Measurements from ENCODE around the gene CAT. TPM values are rescaled to one million over a fixed set of nuclear protein-coding genes. Genes with fewer than 3 reads are reported as not detected.

The CAT gene
- total RNA-seq, 1 donor from 2014 or later = 12.9 TPM

DNA sequence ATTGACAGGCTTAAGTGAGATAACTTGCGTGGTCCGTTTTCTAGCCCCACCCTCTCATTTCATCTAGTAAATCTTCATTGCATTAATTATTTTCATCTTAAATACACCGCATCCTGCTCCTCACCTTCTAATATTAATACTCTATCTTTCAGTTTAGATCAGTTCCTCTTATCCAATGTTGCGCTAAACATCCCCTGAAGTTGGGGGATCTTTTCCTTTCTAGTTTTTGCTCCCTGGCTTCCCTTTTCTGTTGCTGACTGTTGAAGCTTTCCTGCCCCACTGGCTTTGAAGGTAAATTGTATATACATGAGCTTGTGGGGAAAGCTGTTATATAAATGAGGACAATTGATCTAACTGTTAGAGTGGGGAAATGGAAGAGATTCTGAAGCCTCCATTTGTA, 7.2 kb downstream of the CAT start:
- DNase-seq (ENCODE audit: low read depth) (no peak), FAIRE-seq (no peak)
- Histone ChIP-seq H3K4me3 (ENCODE audit: low read depth, low read length) (no peak overlapping the region), H3K27me3 (ENCODE audit: control insufficient read depth, insufficient read depth, low read length) (no peaks in the 10 kb centered on the region), H3K36me3 (ENCODE audit: control insufficient read depth, insufficient read depth, low read length) (peaks cover 2% of the 10 kb centered on the region)
- TF ChIP-seq, protein P1, sequence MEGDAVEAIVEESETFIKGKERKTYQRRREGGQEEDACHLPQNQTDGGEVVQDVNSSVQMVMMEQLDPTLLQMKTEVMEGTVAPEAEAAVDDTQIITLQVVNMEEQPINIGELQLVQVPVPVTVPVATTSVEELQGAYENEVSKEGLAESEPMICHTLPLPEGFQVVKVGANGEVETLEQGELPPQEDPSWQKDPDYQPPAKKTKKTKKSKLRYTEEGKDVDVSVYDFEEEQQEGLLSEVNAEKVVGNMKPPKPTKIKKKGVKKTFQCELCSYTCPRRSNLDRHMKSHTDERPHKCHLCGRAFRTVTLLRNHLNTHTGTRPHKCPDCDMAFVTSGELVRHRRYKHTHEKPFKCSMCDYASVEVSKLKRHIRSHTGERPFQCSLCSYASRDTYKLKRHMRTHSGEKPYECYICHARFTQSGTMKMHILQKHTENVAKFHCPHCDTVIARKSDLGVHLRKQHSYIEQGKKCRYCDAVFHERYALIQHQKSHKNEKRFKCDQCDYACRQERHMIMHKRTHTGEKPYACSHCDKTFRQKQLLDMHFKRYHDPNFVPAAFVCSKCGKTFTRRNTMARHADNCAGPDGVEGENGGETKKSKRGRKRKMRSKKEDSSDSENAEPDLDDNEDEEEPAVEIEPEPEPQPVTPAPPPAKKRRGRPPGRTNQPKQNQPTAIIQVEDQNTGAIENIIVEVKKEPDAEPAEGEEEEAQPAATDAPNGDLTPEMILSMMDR (IDR thresholded peaks at IDR 0.05; ENCODE audit: insufficient read depth, low read length, severe bottlenecking) = no peak

DNA sequence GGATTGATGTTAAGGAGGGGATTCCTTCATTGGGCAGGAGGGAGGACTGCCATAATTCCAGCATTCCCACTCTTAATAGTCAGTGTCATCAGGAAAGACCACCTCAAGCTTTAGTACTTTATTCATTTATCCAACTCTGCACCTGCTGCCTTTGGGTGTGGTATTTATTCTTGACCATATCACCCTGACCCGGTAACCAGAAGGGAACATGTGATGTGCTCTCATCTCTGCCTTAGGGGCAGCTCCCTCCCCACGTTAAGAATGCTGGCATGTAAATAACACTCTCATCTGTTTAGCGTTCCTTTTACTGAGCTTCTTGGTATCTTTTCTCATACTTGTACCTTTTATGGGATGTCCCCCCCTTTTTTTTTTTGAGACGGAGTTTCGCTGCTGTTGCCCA, 7.7 kb downstream of the CAT start:
- DNase-seq (ENCODE audit: low read depth) (no peak), FAIRE-seq (no peak)
- H3K27me3 ChIP-seq (ENCODE audit: control insufficient read depth, insufficient read depth, low read length) = no peaks in the 10 kb centered on the region
- TF ChIP-seq, protein P1 (IDR thresholded peaks at IDR 0.05; ENCODE audit: insufficient read depth, low read length, severe bottlenecking) = no peak
- peaks cover 2% of the 10 kb centered on the region for H3K36me3 ChIP-seq (ENCODE audit: control insufficient read depth, insufficient read depth, low read length)
- H3K4me3 ChIP-seq (ENCODE audit: low read depth, low read length) = no peak overlapping the region

DNA sequence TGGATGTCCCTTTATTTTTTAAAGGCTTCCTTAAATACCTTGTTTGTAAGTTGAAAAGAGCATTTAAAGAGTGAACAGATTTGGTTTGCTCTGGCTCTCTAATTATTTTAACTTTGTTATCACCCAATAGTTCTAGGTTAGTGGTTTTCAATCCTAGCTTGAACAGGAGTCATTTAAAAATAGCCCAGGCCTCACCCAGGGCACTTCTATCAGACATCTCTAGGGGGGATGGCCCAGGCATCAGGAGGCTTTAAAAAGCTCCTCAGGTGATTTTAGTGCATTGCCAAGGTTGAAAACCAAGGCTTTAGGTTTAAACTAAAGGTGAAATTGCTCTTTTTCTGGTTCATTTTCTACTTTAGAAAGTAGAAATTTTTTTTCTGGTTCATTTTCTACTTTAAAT, 8.3 kb downstream of the CAT start:
- no peak for DNase-seq (ENCODE audit: low read depth)
- Histone ChIP-seq H3K36me3 (ENCODE audit: control insufficient read depth, insufficient read depth, low read length) (peaks cover 3% of the 10 kb centered on the region), H3K4me3 (ENCODE audit: low read depth, low read length) (no peak overlapping the region), H3K27me3 (ENCODE audit: control insufficient read depth, insufficient read depth, low read length) (no peaks in the 10 kb centered on the region)
- no peak for FAIRE-seq
- TF ChIP-seq, protein P1 (IDR thresholded peaks at IDR 0.05; ENCODE audit: insufficient read depth, low read length, severe bottlenecking) = no peak

DNA sequence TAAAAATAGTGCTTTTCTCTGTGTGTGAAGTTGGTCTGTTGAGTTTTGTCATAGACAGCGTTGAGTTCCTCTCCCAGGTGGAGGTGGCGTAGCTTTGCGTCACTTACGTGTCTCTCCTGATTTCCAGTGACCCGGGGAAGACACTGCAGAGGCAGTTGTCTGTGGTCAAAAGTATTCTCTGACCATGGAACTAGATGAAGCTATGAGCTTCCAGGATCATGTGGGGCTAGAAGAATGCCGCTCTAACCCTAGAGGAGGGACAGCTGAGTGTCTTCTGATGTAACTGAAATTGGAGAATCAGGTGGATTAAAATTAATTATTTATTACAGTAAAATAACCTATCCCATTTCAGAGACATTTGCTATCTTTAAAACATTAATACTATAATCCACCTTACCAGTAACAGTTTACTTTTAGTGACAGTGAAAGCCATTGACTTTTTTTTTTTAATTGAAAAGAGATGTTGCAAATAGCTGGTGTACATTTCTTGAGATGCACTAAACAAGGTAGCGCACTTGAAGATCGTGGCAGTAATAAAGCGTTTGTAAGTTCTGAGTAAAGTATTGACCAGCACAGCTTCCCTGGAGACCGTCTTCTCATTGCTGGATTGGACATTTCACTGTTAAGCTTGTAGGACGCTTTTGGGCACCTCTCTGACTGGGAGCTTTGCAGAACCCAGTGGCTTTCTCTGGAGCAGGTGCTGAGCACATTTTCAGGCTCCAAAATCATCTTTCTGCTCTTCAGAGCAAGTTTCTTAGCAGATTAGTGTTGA, 9.7 kb downstream of the CAT start:
- no peaks in the 10 kb centered on the region for H3K27me3 ChIP-seq (ENCODE audit: control insufficient read depth, insufficient read depth, low read length)
- H3K4me3 ChIP-seq (ENCODE audit: low read depth, low read length) = no peak overlapping the region
- no peak for DNase-seq (ENCODE audit: low read depth)
- peaks cover 5% of the 10 kb centered on the region for H3K36me3 ChIP-seq (ENCODE audit: control insufficient read depth, insufficient read depth, low read length)
- no peak for FAIRE-seq
- TF ChIP-seq, protein P1 (IDR thresholded peaks at IDR 0.05; ENCODE audit: insufficient read depth, low read length, severe bottlenecking) = no peak

DNA sequence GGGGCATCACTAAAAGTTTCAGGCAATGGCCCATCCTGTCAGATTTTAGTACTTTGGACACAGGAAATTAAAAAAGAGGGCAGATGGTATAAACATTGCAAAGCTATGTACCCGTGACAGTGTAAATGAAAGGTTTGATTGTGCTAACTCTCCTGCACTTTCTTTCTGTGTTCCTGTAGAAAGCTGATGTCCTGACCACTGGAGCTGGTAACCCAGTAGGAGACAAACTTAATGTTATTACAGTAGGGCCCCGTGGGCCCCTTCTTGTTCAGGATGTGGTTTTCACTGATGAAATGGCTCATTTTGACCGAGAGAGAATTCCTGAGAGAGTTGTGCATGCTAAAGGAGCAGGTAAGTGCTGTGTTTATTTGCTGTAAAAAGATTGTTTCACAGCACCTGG, 10.3 kb downstream of the CAT start:
- FAIRE-seq = no peak
- DNase-seq (ENCODE audit: low read depth) = no peak
- no peak overlapping the region for H3K4me3 ChIP-seq (ENCODE audit: low read depth, low read length)
- H3K27me3 ChIP-seq (ENCODE audit: control insufficient read depth, insufficient read depth, low read length) = no peaks in the 10 kb centered on the region
- peaks cover 8% of the 10 kb centered on the region for H3K36me3 ChIP-seq (ENCODE audit: control insufficient read depth, insufficient read depth, low read length)
- TF ChIP-seq, protein P1 (IDR thresholded peaks at IDR 0.05; ENCODE audit: insufficient read depth, low read length, severe bottlenecking) = no peak

DNA sequence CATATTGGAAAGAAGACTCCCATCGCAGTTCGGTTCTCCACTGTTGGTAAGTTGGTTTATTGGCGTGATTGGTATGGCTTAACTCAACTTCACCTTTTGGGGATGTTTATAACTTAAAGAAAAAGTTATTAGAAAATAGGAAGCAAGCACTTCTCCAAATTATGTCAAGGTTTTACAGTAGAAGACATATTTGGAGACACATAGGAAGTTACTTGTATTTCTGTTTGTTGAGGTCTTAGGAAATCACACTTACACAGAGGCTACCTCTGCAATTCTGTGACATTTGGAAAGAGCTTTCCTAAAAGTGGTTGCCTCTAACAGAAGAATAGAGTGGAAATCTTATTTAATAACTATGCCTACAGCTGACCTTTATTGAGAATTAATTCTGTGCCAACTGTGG, 12.3 kb downstream of the CAT start:
- TF ChIP-seq, protein P1 (IDR thresholded peaks at IDR 0.05; ENCODE audit: insufficient read depth, low read length, severe bottlenecking) = no peak
- FAIRE-seq = no peak
- Histone ChIP-seq H3K36me3 (ENCODE audit: control insufficient read depth, insufficient read depth, low read length) (peaks cover 8% of the 10 kb centered on the region), H3K27me3 (ENCODE audit: control insufficient read depth, insufficient read depth, low read length) (no peaks in the 10 kb centered on the region), H3K4me3 (ENCODE audit: low read depth, low read length) (no peak overlapping the region)
- DNase-seq (ENCODE audit: low read depth) = no peak

Data from bronchial epithelial cell (primary cell).